Fibroblast of lung (primary cell): ENCODE data around the gene TMEM19.

ENCODE experiments used
- CTCF ChIP-seq, 2 donors: IDR thresholded peaks in 1 of 2; conservative IDR thresholded peaks in 1 of 2; 1 replicate in 1 of 2; 2 replicates in 1 of 2; pipeline ENCODE4 v1.5.1; 2011 to 2012; ENCODE audit warnings: low read length in 2 of 2, control low read depth in 1 of 2, inconsistent platforms in 1 of 2, low read depth in 1 of 2, mild to moderate bottlenecking in 1 of 2
- EZH2 ChIP-seq: IDR thresholded peaks from 2 replicates; pipeline ENCODE4 v1.5.1; 2012; ENCODE audit warnings: low read length, control low read depth, mild to moderate bottlenecking; ENCODE audit errors: missing control alignments

GRCh38 chr12:71671816-71672215 lies 14.1 kb upstream of the TMEM19 start:
- TF ChIP-seq CTCF (conservative IDR thresholded peaks at IDR 0.05 in 1 of 2, IDR thresholded peaks at IDR 0.05 in 1 of 2; ENCODE audit: low read depth in 1 of 2, low read length in 2 of 2) (no peak), EZH2 (no peak)
